Kasumi-1 (cell line): ENCODE results near the gene CCDC183.
"Not testable (repeated sequence)": the region's sequence is repeated elsewhere in the genome, so short reads cannot be mapped to it uniquely, and the experiment has no call there.

Experiments
- DNase-seq, 2 experiments: peaks; one replicate each; lab custom pipeline; 2025; lab: John Stamatoyannopoulos, UW

CCDC183 gene

GRCh38 chr9:136796238-136796774, at the start of gene CCDC183:
Gene CCDC183 (plus strand): TSS chr9:136796338. CDS start chr9:136796398, 60 bp downstream.
- no peak for DNase-seq

DNA sequence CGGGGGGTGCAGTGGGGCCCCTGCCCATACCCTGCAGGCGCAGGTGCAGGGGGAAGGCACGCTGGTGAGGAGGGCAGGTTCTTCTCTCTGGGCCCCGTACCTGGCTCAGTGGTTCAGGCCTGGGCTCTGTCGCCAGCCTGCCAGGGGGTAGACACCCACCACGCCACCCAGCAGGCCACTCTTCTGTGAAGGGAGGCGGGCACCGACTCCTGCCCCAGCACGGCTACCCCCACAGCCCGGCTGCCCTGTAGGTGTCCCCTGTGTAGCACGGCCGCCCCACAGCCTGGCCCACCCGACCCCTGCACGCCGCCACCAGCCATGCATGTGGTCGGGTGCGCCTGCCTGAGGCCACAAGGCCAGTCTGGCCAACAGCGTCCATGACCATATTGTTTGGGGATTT, 49.5 kb upstream of the CCDC183 start:
- no peak for DNase-seq

DNA sequence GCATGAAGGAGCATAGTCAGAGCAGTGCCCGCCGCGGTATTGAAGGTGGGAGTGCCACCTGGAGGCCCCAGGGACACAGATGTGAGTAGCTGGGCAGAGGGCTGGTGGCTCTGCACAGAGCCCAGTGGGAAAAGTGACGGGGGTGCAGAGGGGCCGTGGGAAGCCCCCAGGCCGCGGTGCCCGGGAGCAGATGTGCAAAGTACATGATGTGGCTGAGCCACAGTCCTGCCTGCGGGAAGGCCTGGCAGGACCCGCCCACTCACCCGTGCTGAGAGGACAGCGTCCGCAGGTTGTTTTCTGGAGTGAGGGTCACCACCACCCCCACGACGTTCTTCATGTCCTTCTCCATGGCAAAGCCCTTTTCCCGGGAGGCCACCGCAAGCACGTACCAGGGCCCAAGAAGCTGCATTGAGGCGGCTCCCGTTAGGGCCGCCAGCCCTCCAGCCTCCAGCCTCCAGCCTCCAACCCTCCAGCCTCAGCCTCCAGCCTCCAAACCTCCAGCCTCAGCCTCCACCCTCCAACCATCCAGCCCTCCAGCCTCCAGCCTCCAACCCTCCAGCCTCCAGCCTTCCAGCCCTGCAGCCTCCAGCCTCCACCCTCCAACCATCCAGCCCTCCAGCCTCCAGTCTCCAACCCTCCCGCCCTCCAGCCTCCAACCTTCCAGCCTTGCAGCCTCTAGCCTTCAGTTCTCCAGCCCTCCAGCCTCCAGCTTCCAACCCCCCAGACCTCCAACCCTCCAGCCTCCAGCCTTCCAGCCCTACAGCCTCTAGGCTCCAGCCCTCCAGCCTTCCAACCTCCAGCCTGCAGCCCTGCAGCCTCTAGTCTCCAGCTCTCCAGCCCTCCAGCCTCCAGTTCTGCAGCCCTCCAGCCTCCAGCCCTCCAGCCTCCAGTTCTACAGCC, 48.7 kb upstream of the CCDC183 start:
- DNase-seq, result no peak

DNA sequence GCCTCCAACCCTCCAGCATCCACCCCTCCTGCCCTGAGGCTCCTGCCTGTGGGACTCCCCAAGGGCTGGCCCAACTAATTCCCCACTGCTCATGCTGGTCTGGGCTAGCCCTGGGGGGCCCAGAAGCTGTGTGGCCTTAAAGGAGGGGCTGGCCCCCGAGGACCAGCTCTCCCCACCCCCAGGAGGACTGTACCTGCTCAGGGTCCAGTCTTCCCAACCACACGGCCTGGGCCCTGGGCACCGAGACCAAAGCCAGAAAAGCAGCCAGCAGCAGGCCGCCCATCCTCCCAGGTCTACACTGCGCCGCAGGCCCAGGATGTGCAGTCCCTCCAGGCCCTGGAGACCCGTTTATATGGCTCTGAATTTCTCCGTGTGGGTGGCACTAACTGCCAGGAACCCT, 47.9 kb upstream of the CCDC183 start, which contains the start of gene LCN6:
LCN6 (minus strand) TSS at position 325 of the 400 bp plus-strand sequence; CDS start at position 283, 42 bp downstream.
- no peak for DNase-seq

- DNase-seq, result no peak
Measured at GRCh38 chr9:136748666-136749611, 47.2 kb upstream of the CCDC183 start.

GRCh38 chr9:136750526-136750925, 45.6 kb upstream of the CCDC183 start:
- DNase-seq, result no peak

GRCh38 chr9:136751244-136751643, 44.9 kb upstream of the CCDC183 start:
- no peak for DNase-seq

DNA sequence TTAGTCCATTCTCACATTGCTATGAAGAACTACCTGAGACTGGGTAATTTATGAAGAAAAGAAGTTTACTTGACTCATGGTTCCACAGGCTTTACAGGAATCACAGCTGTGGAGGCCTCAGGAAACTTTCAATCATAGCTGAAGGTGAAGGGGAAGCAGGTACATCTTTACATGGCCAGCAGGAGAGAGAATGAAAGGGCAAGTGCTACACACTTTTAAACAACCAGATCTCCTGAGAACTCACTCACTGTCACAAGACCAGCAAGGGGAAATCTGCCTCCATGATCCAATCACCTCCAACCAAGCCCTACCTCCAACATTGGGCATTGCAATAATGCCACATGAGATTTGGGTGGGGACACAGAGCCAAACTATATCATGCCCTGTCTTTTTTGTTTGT, 44.3 kb upstream of the CCDC183 start:
- no peak for DNase-seq

GRCh38 chr9:136753371-136754058, 42.6 kb upstream of the CCDC183 start:
- no peak for DNase-seq

DNA sequence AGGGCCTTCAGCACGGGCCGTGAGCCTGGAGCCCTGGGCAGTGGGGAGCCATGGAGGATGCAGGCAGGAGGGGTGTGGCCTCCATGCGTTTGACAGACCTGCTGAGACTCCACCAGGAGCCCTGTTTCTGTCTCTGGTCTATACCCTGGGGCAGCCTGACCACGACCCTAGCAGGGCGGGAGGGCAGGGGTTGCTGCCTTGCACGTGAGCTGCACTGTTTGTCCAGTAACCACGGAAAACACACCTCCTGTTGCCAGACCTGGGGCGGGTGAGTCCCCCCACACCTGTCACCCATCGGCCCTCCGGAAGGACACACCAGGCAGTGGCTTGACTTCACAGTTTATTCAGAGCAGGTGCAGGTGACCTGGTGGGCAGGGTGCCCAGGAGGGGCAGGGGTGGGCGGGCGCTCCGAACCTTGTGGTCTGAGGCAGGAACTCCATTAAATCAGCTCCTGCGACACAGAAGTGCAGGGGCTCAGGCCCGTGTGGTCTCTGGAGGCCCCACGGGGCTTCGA, 42.0 kb upstream of the CCDC183 start:
- DNase-seq, result no peak

DNA sequence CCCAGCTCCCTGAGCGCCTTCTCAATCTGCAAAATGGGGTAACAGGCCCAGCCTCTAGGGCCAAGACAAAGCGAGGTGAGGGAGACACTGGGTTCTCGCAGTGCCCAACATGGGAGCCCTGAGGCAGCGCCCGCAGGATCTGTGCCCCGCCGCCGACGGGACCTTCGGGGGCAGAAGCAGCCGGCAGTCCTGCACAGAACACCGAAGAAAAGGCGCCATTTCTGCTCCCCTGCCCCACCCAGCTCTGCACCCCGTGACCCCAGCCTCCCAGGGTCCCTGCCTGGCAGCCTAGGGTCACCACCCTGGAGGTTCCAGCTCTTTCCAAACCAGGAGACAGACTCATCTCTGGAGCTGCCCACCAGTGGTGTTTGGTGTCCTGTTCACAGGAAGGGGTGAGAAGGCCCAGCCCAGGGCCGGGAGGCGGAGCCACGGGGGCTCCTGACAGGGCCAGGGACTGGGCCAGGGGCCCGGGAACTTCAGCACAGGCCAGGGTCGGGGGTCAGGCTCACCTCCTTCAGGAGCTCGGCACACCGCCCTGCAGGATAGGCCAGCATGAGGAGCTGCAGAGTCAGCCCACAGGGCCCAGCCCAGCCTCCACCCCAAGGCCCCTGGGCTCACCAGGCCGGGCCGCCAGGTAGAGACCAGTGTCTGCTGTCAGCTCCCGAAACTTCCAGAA, 41.4 kb upstream of the CCDC183 start:
- DNase-seq, result no peak

DNA sequence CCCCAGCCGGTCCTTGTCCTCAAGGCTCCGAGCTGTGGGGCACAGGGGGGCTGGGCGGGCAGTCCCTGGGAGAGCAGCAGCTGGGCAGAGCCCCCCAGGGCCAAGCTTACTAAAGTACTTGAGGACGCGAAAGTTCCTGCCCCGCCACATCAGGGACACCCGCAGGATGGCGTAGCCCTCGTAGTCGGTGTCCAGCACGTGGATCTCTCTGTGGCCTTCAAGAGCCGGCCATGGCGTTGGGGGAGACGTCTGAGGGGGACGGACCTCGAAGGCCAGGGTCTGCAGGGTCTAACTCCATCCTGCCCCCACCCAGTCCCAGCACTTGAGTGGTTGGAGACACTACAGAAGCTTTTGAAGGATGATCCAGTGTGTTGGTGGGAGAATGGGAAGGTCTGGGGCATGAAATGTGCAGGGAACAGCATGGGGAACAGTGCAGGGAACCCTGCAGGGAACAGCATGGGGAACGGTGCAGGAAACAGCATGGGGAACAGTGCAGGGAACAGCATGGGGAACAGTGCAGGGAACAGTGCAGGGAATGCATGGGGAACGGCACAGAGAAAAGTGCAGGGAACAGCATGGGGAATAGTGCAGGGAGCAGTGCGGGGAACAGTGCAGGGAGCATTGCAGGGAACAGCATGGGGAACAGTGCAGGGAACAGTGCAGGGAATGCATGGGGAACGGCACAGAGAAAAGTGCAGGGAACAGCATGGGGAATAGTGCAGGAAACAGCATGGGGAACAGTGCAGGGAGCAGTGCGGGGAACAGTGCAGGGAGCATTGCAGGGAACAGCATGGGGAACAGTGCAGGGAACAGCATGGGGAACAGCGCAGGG, 40.6 kb upstream of the CCDC183 start:
- not testable (repeated sequence) for DNase-seq

DNA sequence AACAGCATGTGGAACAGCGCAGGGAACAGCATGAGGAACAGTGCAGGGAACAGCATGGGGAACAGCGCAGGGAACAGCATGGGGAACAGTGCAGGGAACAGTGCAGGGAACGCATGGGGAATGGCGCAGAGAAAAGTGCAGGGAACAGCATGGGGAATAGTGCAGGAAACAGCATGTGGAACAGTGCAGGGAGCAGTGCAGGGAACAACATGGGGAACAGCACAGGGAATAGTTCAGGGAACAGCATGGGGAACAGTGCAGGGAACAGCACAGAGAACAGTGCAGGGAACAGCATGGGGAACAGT, 40.1 kb upstream of the CCDC183 start:
- no peak for DNase-seq

GRCh38 chr9:136756836-136757235, 39.3 kb upstream of the CCDC183 start:
- no peak for DNase-seq

DNA sequence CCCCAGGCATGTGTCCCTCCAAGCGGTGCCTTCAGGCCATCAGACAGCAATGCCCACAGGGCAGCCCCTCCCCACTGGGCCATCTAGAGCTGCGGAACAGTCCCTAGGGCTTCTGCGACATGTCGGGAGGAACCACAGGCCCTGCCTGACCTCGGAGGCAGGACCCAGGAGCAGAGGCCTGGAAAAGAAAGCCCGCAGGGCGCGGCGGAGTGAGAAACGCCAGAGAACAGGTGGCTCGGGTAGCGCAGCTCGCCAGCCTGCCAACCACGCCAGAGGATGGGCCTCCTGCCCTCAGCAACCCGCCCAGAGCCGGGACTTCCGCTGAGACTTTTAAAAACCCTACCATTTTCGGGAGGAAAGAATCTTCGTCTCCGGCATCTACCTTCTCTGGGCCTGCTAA, 38.8 kb upstream of the CCDC183 start:
- DNase-seq, result no peak

DNA sequence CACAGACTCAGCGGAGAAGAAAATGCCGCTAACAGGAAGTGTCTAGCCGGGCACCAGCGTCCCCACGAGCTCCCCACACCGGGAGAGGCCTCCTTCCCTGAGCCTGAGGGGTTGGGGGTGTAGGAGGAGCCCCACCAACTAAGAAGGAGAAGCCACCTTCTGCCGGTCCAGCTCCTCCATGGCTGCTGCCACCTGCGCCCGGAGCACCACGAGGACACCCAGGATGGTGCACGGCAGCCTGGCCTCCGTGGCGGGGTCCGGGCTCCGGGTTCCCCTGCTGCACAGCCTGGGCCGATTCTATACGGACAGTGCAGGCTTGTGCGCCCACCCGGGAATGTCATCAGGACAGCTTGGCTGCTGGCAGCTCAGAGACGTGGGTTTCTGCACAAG, 38.4 kb upstream of the CCDC183 start:
- no peak for DNase-seq

DNA sequence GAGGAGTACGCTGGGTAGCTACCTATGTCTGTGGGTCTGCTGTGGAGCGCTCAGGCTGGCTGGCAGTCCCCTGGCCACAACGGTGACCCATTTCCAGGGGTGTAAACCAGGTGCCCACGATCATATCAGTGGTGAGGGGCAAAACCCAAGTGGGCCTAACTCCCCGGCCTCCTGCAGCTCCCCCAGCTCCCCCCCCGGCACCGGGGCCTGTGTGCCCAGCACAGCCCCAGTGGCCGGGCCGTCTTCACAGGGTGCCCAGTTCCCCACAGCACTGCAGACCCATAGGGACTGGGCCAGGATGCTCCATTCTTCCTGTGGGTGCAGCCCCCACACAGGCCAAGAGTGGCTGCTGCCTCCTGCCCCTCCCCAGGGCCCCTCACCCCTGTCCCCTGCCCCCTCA, 37.1 kb upstream of the CCDC183 start:
- no peak for DNase-seq

GRCh38 chr9:136759436-136760325, 36.5 kb upstream of the CCDC183 start:
- no peak for DNase-seq

DNA sequence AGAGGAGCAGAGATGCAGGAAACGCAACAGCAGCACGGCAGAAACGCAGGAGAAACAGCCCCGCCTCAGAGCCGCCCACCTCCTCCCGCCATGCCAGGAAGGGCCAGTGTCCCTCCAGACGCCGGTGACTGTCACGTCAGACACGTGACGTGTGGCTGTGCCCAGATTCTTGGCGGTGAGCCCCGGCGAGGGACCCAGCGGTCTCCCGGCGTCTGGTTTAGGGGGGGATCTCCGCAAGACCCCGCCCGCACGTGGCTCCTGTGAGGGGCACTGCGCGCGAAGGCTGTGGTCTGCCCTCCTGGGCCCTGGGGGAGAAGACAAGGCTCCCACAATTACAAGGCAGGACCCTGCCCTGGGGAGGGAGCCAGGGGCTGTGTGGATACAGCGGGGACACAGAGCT, 35.7 kb upstream of the CCDC183 start:
- no peak for DNase-seq
